Stomach (tissue), 4 donors: Measurements from ENCODE around the gene CGB7.
"Not testable (repeated sequence)": the region's sequence is repeated elsewhere in the genome, so short reads cannot be mapped to it uniquely, and the experiment has no call there.

Experiments
- EP300 ChIP-seq: sonication (generic); formaldehyde crosslinking; IDR thresholded peaks from one replicate; pipeline ENCODE4 v1.6.1; 2017; ENCODE audit warnings: antibody characterized with exemption
- POLR2A ChIP-seq, 4 donors: fragments of 450-650 bp; IDR thresholded peaks; one replicate each; pipeline ENCODE4 v1.6.1; 2016; ENCODE audit warnings: antibody characterized with exemption in 4 of 4, control low read depth in 2 of 4, mild to moderate bottlenecking in 1 of 4, moderate library complexity in 1 of 4
- POLR2AphosphoS5 ChIP-seq, 3 donors: sonication (generic); formaldehyde crosslinking; IDR thresholded peaks; one replicate each; pipeline ENCODE4 v1.6.1; 2016; ENCODE audit warnings: antibody characterized with exemption in 3 of 3
- TF ChIP-seq, protein P1 (sequence below), 7 experiments: fragments of 450-650 bp in 4 of 7; fragments of 200-600 bp in 3 of 7; sonication (generic) in 3 of 7; IDR thresholded peaks; one replicate each; pipeline ENCODE4 v1.5.1; 2016 to 2019; ENCODE audit warnings: antibody characterized with exemption in 7 of 7, control low read depth in 2 of 7, mild to moderate bottlenecking in 1 of 7

DNA sequence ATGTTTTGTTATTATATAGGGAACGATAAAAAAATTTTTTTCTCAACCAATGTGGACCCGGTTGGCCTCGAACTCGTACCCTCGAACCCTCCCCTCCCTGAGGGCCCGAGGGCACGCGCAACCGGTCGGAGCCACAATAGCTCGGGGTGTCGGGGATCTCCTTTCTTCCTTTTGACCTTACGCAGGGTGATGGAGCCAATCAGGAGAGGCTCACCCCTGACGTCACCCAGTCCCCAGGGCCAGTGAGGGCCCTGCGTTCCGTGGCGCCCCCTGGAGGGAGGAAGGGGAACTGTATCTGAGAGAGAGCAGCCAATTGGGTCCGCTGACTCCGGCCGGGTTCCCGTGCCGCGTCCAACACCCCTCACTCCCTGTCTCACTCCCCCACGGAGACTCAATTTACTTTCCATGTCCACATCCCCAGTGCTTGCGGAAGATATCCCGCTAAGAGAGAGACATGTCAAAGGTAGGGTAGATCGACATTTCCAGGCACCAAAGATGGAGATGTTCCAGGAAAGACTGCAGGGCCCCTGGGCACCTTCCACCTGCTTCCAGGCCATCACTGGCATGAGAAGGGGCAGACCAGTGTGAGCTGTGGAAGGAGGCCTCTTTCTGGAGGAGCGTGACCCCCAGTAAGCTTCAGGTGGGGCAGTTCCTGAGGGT is 25.8 kb downstream of the CGB7 start, which contains the start of gene CGB2:
- TF ChIP-seq, protein P1, sequence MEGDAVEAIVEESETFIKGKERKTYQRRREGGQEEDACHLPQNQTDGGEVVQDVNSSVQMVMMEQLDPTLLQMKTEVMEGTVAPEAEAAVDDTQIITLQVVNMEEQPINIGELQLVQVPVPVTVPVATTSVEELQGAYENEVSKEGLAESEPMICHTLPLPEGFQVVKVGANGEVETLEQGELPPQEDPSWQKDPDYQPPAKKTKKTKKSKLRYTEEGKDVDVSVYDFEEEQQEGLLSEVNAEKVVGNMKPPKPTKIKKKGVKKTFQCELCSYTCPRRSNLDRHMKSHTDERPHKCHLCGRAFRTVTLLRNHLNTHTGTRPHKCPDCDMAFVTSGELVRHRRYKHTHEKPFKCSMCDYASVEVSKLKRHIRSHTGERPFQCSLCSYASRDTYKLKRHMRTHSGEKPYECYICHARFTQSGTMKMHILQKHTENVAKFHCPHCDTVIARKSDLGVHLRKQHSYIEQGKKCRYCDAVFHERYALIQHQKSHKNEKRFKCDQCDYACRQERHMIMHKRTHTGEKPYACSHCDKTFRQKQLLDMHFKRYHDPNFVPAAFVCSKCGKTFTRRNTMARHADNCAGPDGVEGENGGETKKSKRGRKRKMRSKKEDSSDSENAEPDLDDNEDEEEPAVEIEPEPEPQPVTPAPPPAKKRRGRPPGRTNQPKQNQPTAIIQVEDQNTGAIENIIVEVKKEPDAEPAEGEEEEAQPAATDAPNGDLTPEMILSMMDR (IDR thresholded peaks at IDR 0.05): not testable (repeated sequence)
- not testable (repeated sequence) for TF ChIP-seq POLR2A (IDR thresholded peaks at IDR 0.05); EP300; POLR2AphosphoS5 (IDR thresholded peaks at IDR 0.05)
